ENCODE results near the gene SLC25A41. TPM values are rescaled to one million over a fixed set of nuclear protein-coding genes. Genes with fewer than 3 reads are reported as not detected.

Gene SLC25A41
- polyA plus RNA-seq, 1 donor from 2014 or later: 3.8 TPM

DNA sequence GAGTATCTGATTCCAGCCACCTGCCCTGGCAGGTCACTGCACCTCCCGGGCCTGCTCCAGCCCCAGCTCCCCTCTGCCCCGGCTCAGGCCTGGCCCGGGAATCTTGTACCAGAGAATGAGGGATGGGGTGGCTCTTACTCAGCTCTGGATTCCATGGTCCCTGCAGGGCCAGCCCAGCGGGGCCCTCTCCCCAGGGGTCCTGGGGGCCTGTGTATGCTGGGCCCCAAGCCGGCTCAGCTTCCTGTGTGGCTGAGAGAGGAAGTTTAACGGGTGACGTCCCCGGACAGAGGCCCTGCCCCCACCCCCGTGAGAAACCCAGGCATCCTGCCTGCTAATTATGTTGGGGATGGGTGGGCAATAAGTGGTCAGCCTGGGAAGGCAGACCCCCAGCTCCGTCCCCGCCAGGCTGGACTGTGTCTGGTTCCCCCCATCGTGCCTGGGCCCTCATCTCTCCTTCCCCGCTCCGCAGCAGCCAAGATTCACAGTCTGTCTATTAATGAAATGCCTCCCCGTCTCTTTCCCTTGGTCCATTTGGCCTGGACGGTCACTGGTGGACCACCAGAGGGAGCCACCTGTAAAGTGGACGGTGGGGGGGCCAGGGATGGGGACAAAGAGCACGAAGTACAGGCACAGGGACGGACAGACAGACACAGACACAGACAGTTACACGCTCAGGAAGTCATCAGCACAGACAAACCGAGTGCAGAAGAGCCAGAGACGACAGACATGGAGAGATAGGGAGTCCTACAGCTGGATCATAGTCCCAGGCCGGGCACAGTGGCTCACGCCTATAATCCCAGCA lies 48.2 kb upstream of the SLC25A41 start, which contains the start of gene DENND1C:
DENND1C (minus strand) TSS at position 247 of the 802 bp plus-strand sequence; CDS start at position 155, 92 bp downstream.
- Histone ChIP-seq H3K79me2 (replicated peaks; ENCODE audit: insufficient read depth, low read length) (no peaks in the 10 kb centered on the region), H3K27ac (ENCODE audit: low read length) (no peak within 1 kb of the TSS), H3K9me3 (ENCODE audit: low read length) (no peaks in the 10 kb centered on the region), H3F3A (ENCODE audit: insufficient read depth, low read length, poor library complexity, severe bottlenecking) (no peaks in the 10 kb centered on the region), H3K4me2 (ENCODE audit: low read length) (no peak within 1 kb of the TSS), H2AFZ (ENCODE audit: low read depth, low read length) (no peak within 1 kb of the TSS), H3K9me2 (ENCODE audit: insufficient read depth, low read length) (no peaks in the 10 kb centered on the region), H3K27me3 (ENCODE audit: insufficient read depth, low read depth, low read length) (peaks cover under 1% of the 10 kb centered on the region), H3K9ac (ENCODE audit: low read length) (no peak within 1 kb of the TSS), H4K20me1 (ENCODE audit: insufficient read depth) (no peaks in the 10 kb centered on the region), H3K4me3 (ENCODE audit: low read length) (no peak within 1 kb of the TSS), H3K36me3 (ENCODE audit: insufficient read depth, low read length) (no peaks in the 10 kb centered on the region)
- TF ChIP-seq SMC3 (conservative IDR thresholded peaks at IDR 0.05; ENCODE audit: poor library complexity): no peak
- no peak for TF ChIP-seq TAF1 (IDR thresholded peaks at IDR 0.05; ENCODE audit: low read depth)
- TF ChIP-seq RAD21 (conservative IDR thresholded peaks at IDR 0.05): no peak
- TF ChIP-seq MXI1 (conservative IDR thresholded peaks at IDR 0.05; ENCODE audit: poor library complexity, severe bottlenecking): no peak
- TF ChIP-seq, protein P1, sequence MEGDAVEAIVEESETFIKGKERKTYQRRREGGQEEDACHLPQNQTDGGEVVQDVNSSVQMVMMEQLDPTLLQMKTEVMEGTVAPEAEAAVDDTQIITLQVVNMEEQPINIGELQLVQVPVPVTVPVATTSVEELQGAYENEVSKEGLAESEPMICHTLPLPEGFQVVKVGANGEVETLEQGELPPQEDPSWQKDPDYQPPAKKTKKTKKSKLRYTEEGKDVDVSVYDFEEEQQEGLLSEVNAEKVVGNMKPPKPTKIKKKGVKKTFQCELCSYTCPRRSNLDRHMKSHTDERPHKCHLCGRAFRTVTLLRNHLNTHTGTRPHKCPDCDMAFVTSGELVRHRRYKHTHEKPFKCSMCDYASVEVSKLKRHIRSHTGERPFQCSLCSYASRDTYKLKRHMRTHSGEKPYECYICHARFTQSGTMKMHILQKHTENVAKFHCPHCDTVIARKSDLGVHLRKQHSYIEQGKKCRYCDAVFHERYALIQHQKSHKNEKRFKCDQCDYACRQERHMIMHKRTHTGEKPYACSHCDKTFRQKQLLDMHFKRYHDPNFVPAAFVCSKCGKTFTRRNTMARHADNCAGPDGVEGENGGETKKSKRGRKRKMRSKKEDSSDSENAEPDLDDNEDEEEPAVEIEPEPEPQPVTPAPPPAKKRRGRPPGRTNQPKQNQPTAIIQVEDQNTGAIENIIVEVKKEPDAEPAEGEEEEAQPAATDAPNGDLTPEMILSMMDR (IDR thresholded peaks at IDR 0.05; ENCODE audit: poor library complexity, severe bottlenecking): no peak
- TF ChIP-seq EZH2 (IDR thresholded peaks at IDR 0.05; ENCODE audit: borderline replicate concordance, insufficient read depth, low read length, poor library complexity, severe bottlenecking): no peak
- TF ChIP-seq POLR2AphosphoS5 (IDR thresholded peaks at IDR 0.05): no peak
- TF ChIP-seq EP300 (conservative IDR thresholded peaks at IDR 0.05; ENCODE audit: poor library complexity, severe bottlenecking): no peak
- TF ChIP-seq, protein P2, sequence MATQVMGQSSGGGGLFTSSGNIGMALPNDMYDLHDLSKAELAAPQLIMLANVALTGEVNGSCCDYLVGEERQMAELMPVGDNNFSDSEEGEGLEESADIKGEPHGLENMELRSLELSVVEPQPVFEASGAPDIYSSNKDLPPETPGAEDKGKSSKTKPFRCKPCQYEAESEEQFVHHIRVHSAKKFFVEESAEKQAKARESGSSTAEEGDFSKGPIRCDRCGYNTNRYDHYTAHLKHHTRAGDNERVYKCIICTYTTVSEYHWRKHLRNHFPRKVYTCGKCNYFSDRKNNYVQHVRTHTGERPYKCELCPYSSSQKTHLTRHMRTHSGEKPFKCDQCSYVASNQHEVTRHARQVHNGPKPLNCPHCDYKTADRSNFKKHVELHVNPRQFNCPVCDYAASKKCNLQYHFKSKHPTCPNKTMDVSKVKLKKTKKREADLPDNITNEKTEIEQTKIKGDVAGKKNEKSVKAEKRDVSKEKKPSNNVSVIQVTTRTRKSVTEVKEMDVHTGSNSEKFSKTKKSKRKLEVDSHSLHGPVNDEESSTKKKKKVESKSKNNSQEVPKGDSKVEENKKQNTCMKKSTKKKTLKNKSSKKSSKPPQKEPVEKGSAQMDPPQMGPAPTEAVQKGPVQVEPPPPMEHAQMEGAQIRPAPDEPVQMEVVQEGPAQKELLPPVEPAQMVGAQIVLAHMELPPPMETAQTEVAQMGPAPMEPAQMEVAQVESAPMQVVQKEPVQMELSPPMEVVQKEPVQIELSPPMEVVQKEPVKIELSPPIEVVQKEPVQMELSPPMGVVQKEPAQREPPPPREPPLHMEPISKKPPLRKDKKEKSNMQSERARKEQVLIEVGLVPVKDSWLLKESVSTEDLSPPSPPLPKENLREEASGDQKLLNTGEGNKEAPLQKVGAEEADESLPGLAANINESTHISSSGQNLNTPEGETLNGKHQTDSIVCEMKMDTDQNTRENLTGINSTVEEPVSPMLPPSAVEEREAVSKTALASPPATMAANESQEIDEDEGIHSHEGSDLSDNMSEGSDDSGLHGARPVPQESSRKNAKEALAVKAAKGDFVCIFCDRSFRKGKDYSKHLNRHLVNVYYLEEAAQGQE (IDR thresholded peaks at IDR 0.05; ENCODE audit: borderline replicate concordance): no peak

DNA sequence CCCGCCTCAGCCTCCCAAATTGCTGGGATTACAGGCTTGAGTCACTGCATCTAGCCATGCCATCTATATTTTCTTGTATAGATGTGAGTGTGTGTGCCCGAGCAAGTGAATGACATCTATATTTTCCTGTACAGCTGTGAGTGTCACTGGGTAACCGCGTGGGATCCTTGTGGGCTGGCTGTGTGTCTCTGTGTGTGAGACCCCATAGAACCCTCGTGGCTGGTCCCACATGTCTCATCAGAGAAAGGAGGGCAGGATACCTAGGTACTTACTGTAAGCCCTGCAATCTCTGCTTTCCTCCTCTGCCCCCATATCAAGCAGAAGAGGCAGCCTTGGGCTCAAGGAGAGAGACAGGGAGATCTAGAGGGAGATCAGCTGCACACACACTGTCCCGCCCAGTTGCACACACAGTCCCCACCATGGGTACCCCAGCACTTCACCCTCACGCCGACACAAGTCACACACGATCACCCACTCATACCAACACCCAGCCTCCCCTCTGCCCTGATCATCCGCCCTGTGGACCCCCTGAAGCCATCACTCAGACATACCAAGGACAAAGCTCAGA lies 47.4 kb upstream of the SLC25A41 start:
- no peaks in the 10 kb centered on the region for H3K9me3 ChIP-seq (ENCODE audit: low read length)
- no peaks in the 10 kb centered on the region for H3K79me2 ChIP-seq (replicated peaks; ENCODE audit: insufficient read depth, low read length)
- TF ChIP-seq, protein P1 (IDR thresholded peaks at IDR 0.05; ENCODE audit: poor library complexity, severe bottlenecking): no peak
- TF ChIP-seq SMC3 (conservative IDR thresholded peaks at IDR 0.05; ENCODE audit: poor library complexity) (no peak), TAF1 (IDR thresholded peaks at IDR 0.05; ENCODE audit: low read depth) (no peak), POLR2AphosphoS5 (IDR thresholded peaks at IDR 0.05) (no peak), RAD21 (conservative IDR thresholded peaks at IDR 0.05) (no peak)
- TF ChIP-seq, protein P2 (IDR thresholded peaks at IDR 0.05; ENCODE audit: borderline replicate concordance): no peak
- no peak overlapping the region for H3K4me2 ChIP-seq (ENCODE audit: low read length)
- peaks cover 7% of the 10 kb centered on the region for H3K27me3 ChIP-seq (ENCODE audit: insufficient read depth, low read depth, low read length)
- H3K27ac ChIP-seq (ENCODE audit: low read length): no peak overlapping the region
- no peaks in the 10 kb centered on the region for H3F3A ChIP-seq (ENCODE audit: insufficient read depth, low read length, poor library complexity, severe bottlenecking)
- no peak overlapping the region for H2AFZ ChIP-seq (ENCODE audit: low read depth, low read length)
- no peaks in the 10 kb centered on the region for H3K9me2 ChIP-seq (ENCODE audit: insufficient read depth, low read length)
- H3K4me3 ChIP-seq (ENCODE audit: low read length): no peak overlapping the region
- no peaks in the 10 kb centered on the region for H4K20me1 ChIP-seq (ENCODE audit: insufficient read depth)
- no peaks in the 10 kb centered on the region for H3K36me3 ChIP-seq (ENCODE audit: insufficient read depth, low read length)
- no peak overlapping the region for H3K9ac ChIP-seq (ENCODE audit: low read length)
